ENCODE results near the gene R3HDM2. TPM values are rescaled to one million over a fixed set of nuclear protein-coding genes. Genes with fewer than 3 reads are reported as not detected.
A peak's percentile ranks its signal among the peaks of the same experiment; 100 is the strongest.

The R3HDM2 gene
- total and polyA plus RNA-seq, 2 donors from 2014 or later = 16.5 to 67.3 TPM

- DNase-seq (no peak), FAIRE-seq (no peak)
- H3K4me3 ChIP-seq (ENCODE audit: low read length in 3 of 3) = no peak overlapping the region
- H3K9me3 ChIP-seq (ENCODE audit: control insufficient read depth in 2 of 3, insufficient read depth in 1 of 3, low read length in 3 of 3) = no peaks in the 10 kb centered on the region
- no peaks in the 10 kb centered on the region for H3K27me3 ChIP-seq (ENCODE audit: control insufficient read depth, insufficient read depth, low read length)
- intact Hi-C loops (cut with DNase I) = no loop called here
- no peak overlapping the region for H3K9ac ChIP-seq (ENCODE audit: low read length in 3 of 3)
- TF ChIP-seq CTCF (IDR thresholded peaks at IDR 0.05; ENCODE audit: borderline replicate concordance, extremely low read depth, insufficient read depth) = no peak
- peaks cover 0 to 13% (median 0%) of the 10 kb centered on the region in 3 donors for H3K4me1 ChIP-seq (ENCODE audit: control insufficient read depth in 2 of 3, insufficient read depth in 2 of 3, low read depth in 1 of 3, low read length in 3 of 3)
- no peak overlapping the region for H3K27ac ChIP-seq (ENCODE audit: low read depth in 2 of 2, low read length in 2 of 2)
- no peaks in the 10 kb centered on the region for H3K36me3 ChIP-seq (ENCODE audit: control insufficient read depth in 2 of 3, insufficient read depth in 3 of 3, low read length in 3 of 3)
These were observed 58.6 kb downstream of the R3HDM2 start for GRCh38 chr12:57372233-57372632.

GRCh38 chr12:57370696-57371095 is 60.1 kb downstream of the R3HDM2 start:
- no peaks in the 10 kb centered on the region for H3K36me3 ChIP-seq (ENCODE audit: control insufficient read depth in 2 of 3, insufficient read depth in 3 of 3, low read length in 3 of 3)
- FAIRE-seq = no peak
- no peak overlapping the region for H3K27ac ChIP-seq (ENCODE audit: low read depth in 2 of 2, low read length in 2 of 2)
- no peaks in the 10 kb centered on the region for H3K9me3 ChIP-seq (ENCODE audit: control insufficient read depth in 2 of 3, insufficient read depth in 1 of 3, low read length in 3 of 3)
- H3K9ac ChIP-seq (ENCODE audit: low read length in 3 of 3) = no peak overlapping the region
- H3K4me1 ChIP-seq (ENCODE audit: control insufficient read depth in 2 of 3, insufficient read depth in 2 of 3, low read depth in 1 of 3, low read length in 3 of 3) = peaks cover 0 to 13% (median 0%) of the 10 kb centered on the region in 3 donors
- no peak for DNase-seq
- no peak overlapping the region for H3K4me3 ChIP-seq (ENCODE audit: low read length in 3 of 3)
- intact Hi-C loops (cut with DNase I) = no loop called here
- no peaks in the 10 kb centered on the region for H3K27me3 ChIP-seq (ENCODE audit: control insufficient read depth, insufficient read depth, low read length)
- no peak for TF ChIP-seq CTCF (IDR thresholded peaks at IDR 0.05; ENCODE audit: borderline replicate concordance, extremely low read depth, insufficient read depth)

- no peak for TF ChIP-seq CTCF (IDR thresholded peaks at IDR 0.05; ENCODE audit: borderline replicate concordance, extremely low read depth, insufficient read depth)
- DNase-seq (no peak), FAIRE-seq (no peak)
- peaks cover 0 to 13% (median 0%) of the 10 kb centered on the region in 3 donors for H3K4me1 ChIP-seq (ENCODE audit: control insufficient read depth in 2 of 3, insufficient read depth in 2 of 3, low read depth in 1 of 3, low read length in 3 of 3)
- no peaks in the 10 kb centered on the region for H3K36me3 ChIP-seq (ENCODE audit: control insufficient read depth in 2 of 3, insufficient read depth in 3 of 3, low read length in 3 of 3)
- no peak overlapping the region for H3K4me3 ChIP-seq (ENCODE audit: low read length in 3 of 3)
- intact Hi-C loops (cut with DNase I) = no loop called here
- no peak overlapping the region for H3K9ac ChIP-seq (ENCODE audit: low read length in 3 of 3)
- H3K27ac ChIP-seq (ENCODE audit: low read depth in 2 of 2, low read length in 2 of 2) = no peak overlapping the region
- H3K9me3 ChIP-seq (ENCODE audit: control insufficient read depth in 2 of 3, insufficient read depth in 1 of 3, low read length in 3 of 3) = no peaks in the 10 kb centered on the region
- H3K27me3 ChIP-seq (ENCODE audit: control insufficient read depth, insufficient read depth, low read length) = no peaks in the 10 kb centered on the region
These were observed 60.8 kb downstream of the R3HDM2 start for GRCh38 chr12:57370072-57370471.

- intact Hi-C loops (cut with DNase I) = no loop called here
- Histone ChIP-seq H3K9ac (ENCODE audit: low read length in 3 of 3) (no peak overlapping the region), H3K27me3 (ENCODE audit: control insufficient read depth, insufficient read depth, low read length) (no peaks in the 10 kb centered on the region), H3K4me3 (ENCODE audit: low read length in 3 of 3) (no peak overlapping the region), H3K4me1 (ENCODE audit: control insufficient read depth in 2 of 3, insufficient read depth in 2 of 3, low read depth in 1 of 3, low read length in 3 of 3) (peaks cover 0 to 13% (median 0%) of the 10 kb centered on the region in 3 donors), H3K36me3 (ENCODE audit: control insufficient read depth in 2 of 3, insufficient read depth in 3 of 3, low read length in 3 of 3) (no peaks in the 10 kb centered on the region), H3K27ac (ENCODE audit: low read depth in 2 of 2, low read length in 2 of 2) (peak overlapping the region; percentile 43 to 73), H3K9me3 (ENCODE audit: control insufficient read depth in 2 of 3, insufficient read depth in 1 of 3, low read length in 3 of 3) (no peaks in the 10 kb centered on the region)
- TF ChIP-seq CTCF (IDR thresholded peaks at IDR 0.05; ENCODE audit: borderline replicate concordance, extremely low read depth, insufficient read depth) = no peak
- DNase-seq (no peak), FAIRE-seq (no peak)
These were observed 61.6 kb downstream of the R3HDM2 start for GRCh38 chr12:57369202-57369601.
